ENCODE measurements around the gene NACC2. TPM values are rescaled to one million over a fixed set of nuclear protein-coding genes. Genes with fewer than 3 reads are reported as not detected.

Gene NACC2
- total RNA-seq, 1 donor from 2014 or later: 34.0 TPM

GRCh38 chr9:136017289-136018190, 77.5 kb downstream of the NACC2 start:
- Histone ChIP-seq H2AFZ (ENCODE audit: low read depth, low read length) (no peak overlapping the region), H3K4me2 (ENCODE audit: low read length) (no peak overlapping the region), H3K4me1 (ENCODE audit: insufficient read depth, low read length) (no peaks in the 10 kb centered on the region), H3K9ac (ENCODE audit: low read length) (no peak overlapping the region), H3K79me2 (ENCODE audit: insufficient read depth, low read length) (peaks cover 63% of the 10 kb centered on the region), H3K27ac (ENCODE audit: low read depth, low read length) (no peak overlapping the region), H3K9me3 (ENCODE audit: insufficient read depth, low read depth, low read length) (no peaks in the 10 kb centered on the region), H3K4me3 (ENCODE audit: insufficient read depth, low read depth, low read length) (no peak overlapping the region), H3K27me3 (ENCODE audit: insufficient read depth, low read length) (no peaks in the 10 kb centered on the region), H4K20me1 (ENCODE audit: insufficient read depth, low read length) (peaks cover 87% of the 10 kb centered on the region), H3K36me3 (ENCODE audit: insufficient read depth, low read length) (no peaks in the 10 kb centered on the region)
- H3K4me3 Mint-ChIP-seq (ENCODE audit: unreplicated experiment): no peak overlapping the region
- TF ChIP-seq, protein P1, sequence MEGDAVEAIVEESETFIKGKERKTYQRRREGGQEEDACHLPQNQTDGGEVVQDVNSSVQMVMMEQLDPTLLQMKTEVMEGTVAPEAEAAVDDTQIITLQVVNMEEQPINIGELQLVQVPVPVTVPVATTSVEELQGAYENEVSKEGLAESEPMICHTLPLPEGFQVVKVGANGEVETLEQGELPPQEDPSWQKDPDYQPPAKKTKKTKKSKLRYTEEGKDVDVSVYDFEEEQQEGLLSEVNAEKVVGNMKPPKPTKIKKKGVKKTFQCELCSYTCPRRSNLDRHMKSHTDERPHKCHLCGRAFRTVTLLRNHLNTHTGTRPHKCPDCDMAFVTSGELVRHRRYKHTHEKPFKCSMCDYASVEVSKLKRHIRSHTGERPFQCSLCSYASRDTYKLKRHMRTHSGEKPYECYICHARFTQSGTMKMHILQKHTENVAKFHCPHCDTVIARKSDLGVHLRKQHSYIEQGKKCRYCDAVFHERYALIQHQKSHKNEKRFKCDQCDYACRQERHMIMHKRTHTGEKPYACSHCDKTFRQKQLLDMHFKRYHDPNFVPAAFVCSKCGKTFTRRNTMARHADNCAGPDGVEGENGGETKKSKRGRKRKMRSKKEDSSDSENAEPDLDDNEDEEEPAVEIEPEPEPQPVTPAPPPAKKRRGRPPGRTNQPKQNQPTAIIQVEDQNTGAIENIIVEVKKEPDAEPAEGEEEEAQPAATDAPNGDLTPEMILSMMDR (IDR thresholded peaks at IDR 0.05; ENCODE audit: insufficient read depth, low read depth, low read length): no peak
- TF ChIP-seq EZH2 (IDR thresholded peaks at IDR 0.05; ENCODE audit: insufficient read depth, low read length): no peak
- FAIRE-seq (no peak), DNase-seq (ENCODE audit: low read depth) (no peak)
- H3K27ac Mint-ChIP-seq (ENCODE audit: unreplicated experiment): no peak overlapping the region
- peaks cover 2% of the 10 kb centered on the region for H3K4me1 Mint-ChIP-seq (ENCODE audit: low read depth, unreplicated experiment)
- H3K9me3 Mint-ChIP-seq (ENCODE audit: unreplicated experiment): no peaks in the 10 kb centered on the region
- H3K36me3 Mint-ChIP-seq (ENCODE audit: low read depth, unreplicated experiment): peaks cover 12% of the 10 kb centered on the region
- no peaks in the 10 kb centered on the region for H3K27me3 Mint-ChIP-seq (ENCODE audit: low read depth, unreplicated experiment)

DNA sequence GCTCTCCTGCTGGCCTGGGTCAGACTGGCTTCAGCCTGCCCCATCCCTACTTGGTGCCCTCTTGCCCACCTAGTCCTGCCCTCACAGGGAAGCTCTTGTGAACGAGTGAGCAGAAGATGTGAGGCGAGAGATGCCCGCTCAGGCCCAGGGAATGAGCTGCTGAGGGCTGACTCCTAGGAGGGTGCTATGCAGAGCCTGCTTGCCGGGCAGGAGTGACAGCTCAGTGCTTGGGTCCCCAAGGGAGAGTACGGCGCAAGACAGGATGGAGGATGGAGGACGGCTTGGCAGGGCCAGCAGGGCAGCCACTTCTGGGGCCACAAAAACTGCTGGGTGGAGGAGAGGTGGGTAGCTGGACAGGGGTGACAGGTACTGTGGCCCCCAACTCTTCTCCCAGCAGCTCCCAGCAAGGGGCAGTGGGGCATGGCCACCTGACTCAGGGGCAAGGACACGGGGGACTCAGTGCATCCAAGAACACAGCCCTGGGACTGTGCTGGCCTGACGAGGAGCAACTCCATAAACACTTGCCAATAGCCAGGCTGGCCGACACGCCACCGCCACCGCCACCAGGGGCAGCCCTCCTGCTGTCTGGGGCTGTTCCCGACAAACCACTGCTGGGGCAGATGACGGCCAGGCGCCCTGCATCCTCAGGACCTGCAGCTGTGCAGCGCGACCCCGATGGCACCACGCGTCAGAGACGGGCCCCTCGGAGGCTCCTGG, 78.4 kb downstream of the NACC2 start:
- Histone ChIP-seq H2AFZ (ENCODE audit: low read depth, low read length) (no peak overlapping the region), H3K4me3 (ENCODE audit: insufficient read depth, low read depth, low read length) (no peak overlapping the region), H3K4me2 (ENCODE audit: low read length) (no peak overlapping the region), H3K27ac (ENCODE audit: low read depth, low read length) (no peak overlapping the region), H3K36me3 (ENCODE audit: insufficient read depth, low read length) (no peaks in the 10 kb centered on the region), H3K27me3 (ENCODE audit: insufficient read depth, low read length) (no peaks in the 10 kb centered on the region), H3K9me3 (ENCODE audit: insufficient read depth, low read depth, low read length) (no peaks in the 10 kb centered on the region), H3K79me2 (ENCODE audit: insufficient read depth, low read length) (peaks cover 55% of the 10 kb centered on the region), H3K9ac (ENCODE audit: low read length) (no peak overlapping the region), H3K4me1 (ENCODE audit: insufficient read depth, low read length) (peaks cover 7% of the 10 kb centered on the region), H4K20me1 (ENCODE audit: insufficient read depth, low read length) (peaks cover 84% of the 10 kb centered on the region)
- H3K36me3 Mint-ChIP-seq (ENCODE audit: low read depth, unreplicated experiment): peaks cover 13% of the 10 kb centered on the region
- H3K4me1 Mint-ChIP-seq (ENCODE audit: low read depth, unreplicated experiment): peaks cover 5% of the 10 kb centered on the region
- no peak for TF ChIP-seq EZH2 (IDR thresholded peaks at IDR 0.05; ENCODE audit: insufficient read depth, low read length)
- TF ChIP-seq, protein P1 (IDR thresholded peaks at IDR 0.05; ENCODE audit: insufficient read depth, low read depth, low read length): no peak
- no peaks in the 10 kb centered on the region for H3K27me3 Mint-ChIP-seq (ENCODE audit: low read depth, unreplicated experiment)
- no peak overlapping the region for H3K27ac Mint-ChIP-seq (ENCODE audit: unreplicated experiment)
- FAIRE-seq: no peak
- H3K4me3 Mint-ChIP-seq (ENCODE audit: unreplicated experiment): no peak overlapping the region
- H3K9me3 Mint-ChIP-seq (ENCODE audit: unreplicated experiment): no peaks in the 10 kb centered on the region
- no peak for DNase-seq (ENCODE audit: low read depth)

All from astrocyte (in vitro differentiated cells and primary cell).